GM18505 (cell line): ENCODE data around the gene TMEM80.

Experiments
- ATAC-seq: cut with Tn5 transposase; IDR thresholded peaks from one replicate; pipeline ENCODE4 v1.9.1; 2021; ENCODE audit not compliant: unreplicated experiment
- POLR2A ChIP-seq: IDR thresholded peaks from 4 replicates; pipeline ENCODE4 v1.6.1; 2011; ENCODE audit warnings: borderline replicate concordance; ENCODE audit not compliant: insufficient read depth, insufficient read length; ENCODE audit errors: extremely low read depth

Gene TMEM80

DNA sequence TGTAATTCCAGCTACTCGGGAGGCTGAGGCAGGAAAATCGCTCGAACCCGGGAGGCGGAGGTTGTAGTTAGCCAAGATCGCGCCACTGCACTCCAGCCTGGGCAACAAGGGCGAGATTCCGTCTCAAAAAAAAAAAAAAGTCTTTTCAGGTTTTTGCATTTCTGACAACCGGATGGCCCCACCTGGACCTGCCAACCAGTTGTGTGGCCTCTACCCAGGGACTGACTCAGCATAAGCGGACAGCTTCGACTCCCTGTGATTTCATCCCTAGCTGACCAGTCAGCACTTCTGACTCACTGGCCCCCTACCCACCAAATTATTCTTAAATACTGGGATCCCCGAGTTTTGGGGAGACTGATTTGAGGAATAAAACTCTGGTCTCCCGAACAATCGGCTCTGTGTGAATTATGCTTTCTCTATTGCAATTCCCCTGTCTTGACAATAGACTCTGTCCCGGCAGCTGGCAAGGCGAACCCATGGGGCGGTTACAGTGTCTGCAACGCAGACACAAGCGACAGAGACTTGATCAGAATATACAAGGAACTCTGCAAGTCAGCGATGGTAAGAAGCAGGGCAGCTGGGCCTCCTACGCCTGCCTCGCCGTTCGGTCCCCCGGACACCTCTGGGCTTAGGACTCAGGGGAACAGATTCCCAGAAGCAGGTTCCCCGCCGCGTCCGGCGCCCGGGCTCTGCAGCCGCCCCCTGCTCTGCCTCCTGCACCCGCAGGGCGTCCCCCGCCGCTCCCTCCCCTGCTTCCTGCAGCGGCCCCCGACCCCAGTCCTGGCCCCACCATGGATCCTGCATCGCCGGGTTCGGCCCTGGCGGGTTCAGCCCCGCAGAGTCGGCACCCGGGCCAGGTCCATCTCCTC is 50.9 kb downstream of the TMEM80 start:
- no peak for TF ChIP-seq POLR2A

DNA sequence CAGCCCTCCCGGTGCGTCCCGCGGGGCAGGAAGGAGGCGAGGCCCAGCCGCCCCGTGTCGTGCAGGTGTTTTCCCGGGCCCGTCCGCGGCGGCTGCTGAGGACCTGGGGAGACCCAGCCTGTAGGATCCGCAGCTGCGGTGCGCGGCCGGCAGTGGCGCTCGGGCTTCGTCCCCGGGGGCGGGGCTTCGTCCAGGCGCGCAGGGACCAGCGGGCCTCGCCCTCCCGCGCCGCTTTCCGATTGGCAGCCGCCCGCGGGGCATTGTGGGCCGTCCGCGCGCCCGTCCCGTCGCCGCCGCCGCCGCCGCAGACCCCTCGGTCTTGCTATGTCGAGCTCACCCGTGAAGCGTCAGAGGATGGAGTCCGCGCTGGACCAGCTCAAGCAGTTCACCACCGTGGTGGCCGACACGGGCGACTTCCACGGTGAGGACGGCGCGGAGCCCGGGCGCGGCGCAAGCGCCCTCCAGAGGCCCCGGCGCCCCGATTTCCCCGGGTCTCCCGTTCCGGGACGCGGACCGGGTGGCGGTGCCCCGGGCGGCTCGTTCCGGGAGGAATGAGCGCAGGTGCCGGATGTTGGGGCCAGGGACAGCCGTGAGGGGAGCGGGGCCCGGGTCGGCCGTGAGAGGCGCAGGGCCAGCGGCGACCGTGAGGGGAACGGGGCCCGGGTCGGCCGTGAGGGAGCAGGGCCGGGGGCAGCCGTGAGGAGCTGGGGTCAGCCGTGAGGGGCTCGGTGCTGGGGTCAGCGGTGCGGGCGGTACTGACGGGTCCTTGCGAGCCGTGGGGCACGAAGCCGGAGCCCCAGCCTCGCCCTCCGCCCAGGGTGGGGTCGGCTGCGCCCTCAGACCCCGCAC is 51.8 kb downstream of the TMEM80 start, which contains the start of gene TALDO1:
TSS of gene TALDO1 (plus strand) at position 307 of the 849 bp plus-strand sequence. CDS start at position 325, 18 bp downstream.
- peak; percentile 86 for ATAC-seq
- peak; percentile 77 for TF ChIP-seq POLR2A

More for the DNA sequence above, 50.9 kb downstream of the TMEM80 start:
- ATAC-seq: peak; percentile 26

GRCh38 chr11:748007-748359 is 52.4 kb downstream of the TMEM80 start:
- no peak for ATAC-seq
- no peak for TF ChIP-seq POLR2A

GRCh38 chr11:749731-750130 is 54.1 kb downstream of the TMEM80 start:
- no peak for ATAC-seq
- no peak for TF ChIP-seq POLR2A
